Muscle layer of duodenum (tissue), 2 donors: ENCODE data around the gene ZDHHC22.

ENCODE experiments used
- H3K27ac ChIP-seq: one replicate; pipeline ENCODE4 v1.7.0; 2013; ENCODE audit warnings: mild to moderate bottlenecking, low read length
- H3K27me3 ChIP-seq: one replicate; pipeline ENCODE4 v1.7.0; 2013; ENCODE audit warnings: low read depth, mild to moderate bottlenecking, control low read depth, low read length
- H3K36me3 ChIP-seq, 2 donors: one replicate each; pipeline ENCODE4 v1.7.0; 2013; ENCODE audit warnings: low read length in 2 of 2, control low read depth in 1 of 2, mild to moderate bottlenecking in 1 of 2; ENCODE audit not compliant: insufficient read depth in 2 of 2, control insufficient read depth in 1 of 2
- H3K4me1 ChIP-seq, 2 donors: one replicate each; pipeline ENCODE4 v1.7.0; 2013; ENCODE audit warnings: low read length in 2 of 2, mild to moderate bottlenecking in 2 of 2, control low read depth in 1 of 2, moderate library complexity in 1 of 2; ENCODE audit not compliant: insufficient read depth in 2 of 2, control insufficient read depth in 1 of 2
- H3K4me3 ChIP-seq, 2 donors: one replicate each; pipeline ENCODE4 v1.7.0; 2013; ENCODE audit warnings: low read length in 2 of 2, low read depth in 1 of 2, mild to moderate bottlenecking in 1 of 2
- H3K9me3 ChIP-seq, 2 donors: one replicate each; pipeline ENCODE4 v1.7.0; 2013; ENCODE audit warnings: low read length in 2 of 2, control low read depth in 1 of 2, mild to moderate bottlenecking in 1 of 2; ENCODE audit not compliant: control insufficient read depth in 1 of 2
- donor health status: healthy.

ZDHHC22 gene

DNA sequence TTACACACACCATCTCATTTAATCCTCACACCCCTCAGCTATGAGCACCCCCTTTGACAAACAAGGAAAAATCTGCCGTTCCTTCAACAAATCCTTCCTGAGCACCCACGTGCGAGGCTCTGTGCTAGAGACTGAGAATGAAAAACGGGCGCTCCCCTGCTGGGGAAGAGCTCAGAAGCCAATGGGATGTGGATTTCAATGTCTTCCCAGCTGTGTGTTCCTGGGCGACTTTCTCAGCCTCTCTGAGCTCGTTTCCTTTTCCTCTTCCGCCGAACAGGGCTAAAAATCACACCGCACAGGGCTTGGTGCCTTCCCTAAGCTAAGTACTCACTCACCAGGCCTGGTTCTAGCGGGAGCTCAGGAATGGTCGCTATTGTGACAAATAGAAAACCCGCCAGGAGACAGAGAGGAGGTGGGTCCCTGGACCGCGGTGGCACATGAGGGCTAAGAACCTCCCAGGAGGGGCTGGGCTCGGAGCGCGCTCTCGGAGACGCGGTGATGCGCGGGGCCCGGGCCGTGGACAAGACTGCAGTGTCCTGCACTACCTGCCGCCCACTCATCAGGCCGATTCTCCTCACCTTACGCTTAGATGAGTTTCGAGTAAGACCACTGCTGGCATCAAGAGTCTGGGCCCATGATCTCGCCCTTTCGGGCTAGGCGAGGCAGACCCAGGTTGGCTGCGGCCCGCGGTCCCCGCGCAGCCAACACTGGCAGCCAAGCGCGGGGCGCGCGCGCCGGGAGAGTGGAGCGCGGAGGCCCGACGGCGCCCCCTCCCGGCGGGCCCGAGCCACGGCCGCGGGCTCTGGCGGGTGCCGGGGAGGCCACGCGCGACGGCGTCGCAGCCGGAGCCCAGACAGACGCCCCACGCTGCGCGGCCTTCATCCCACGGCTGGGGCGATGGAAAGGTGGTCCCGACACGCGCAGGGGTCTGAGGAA is 17.0 kb downstream of the ZDHHC22 start:
- Histone ChIP-seq H3K4me3 (peak overlapping the region; percentile 63), H3K9me3 (no peaks in the 10 kb centered on the region), H3K36me3 (no peaks in the 10 kb centered on the region), H3K27me3 (peaks cover 15% of the 10 kb centered on the region), H3K4me1 (peaks cover 25 to 38% of the 10 kb centered on the region in 2 donors), H3K27ac (no peak overlapping the region)

DNA sequence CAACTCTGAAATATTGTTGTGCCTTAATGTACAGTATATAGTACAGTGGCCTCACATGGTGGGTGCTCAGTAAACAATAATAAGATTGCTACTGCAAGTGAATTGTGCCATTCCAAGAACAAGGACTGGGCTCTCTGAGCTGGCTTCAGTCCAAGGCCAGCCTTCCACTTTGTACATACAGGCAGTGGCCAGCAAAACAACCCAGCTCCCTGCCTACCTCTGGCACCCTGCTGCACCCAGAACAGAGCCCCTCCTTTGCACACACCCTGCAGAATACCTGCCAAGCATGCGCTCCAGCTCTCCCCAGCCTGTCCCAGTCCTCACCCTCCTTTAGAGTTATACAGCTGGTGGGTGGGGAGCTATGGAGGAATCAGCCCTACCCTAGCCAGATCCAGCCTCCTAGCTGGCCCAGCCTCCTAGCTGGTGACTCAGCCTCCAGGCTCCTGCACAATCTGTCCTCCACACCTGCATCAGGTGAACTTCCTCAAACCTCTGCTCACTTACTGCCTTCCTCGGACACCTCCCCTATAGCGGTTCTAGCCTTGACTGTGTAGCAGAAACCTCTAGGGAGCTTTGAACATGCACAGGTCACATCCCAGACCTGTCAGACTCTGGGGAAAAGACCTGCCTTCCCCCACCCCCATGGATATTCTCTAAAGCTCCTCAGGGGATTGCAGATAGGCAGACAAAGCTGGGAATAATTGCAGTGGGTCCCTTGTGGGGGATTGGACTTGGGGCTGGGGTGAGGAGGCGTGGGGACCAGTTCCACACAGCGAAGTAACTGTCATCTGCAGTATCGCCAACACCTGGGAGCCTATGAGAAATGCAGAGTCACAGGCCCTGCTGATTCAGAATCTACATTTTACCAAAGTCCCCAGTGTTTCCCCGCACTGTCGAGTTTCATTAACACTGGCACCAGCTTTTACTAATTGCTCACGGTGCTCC is 17.9 kb downstream of the ZDHHC22 start:
- Histone ChIP-seq H3K27me3 (peaks cover 15% of the 10 kb centered on the region), H3K4me1 (peaks cover 25 to 38% of the 10 kb centered on the region in 2 donors), H3K9me3 (no peaks in the 10 kb centered on the region), H3K4me3 (no peak overlapping the region), H3K36me3 (no peaks in the 10 kb centered on the region), H3K27ac (no peak overlapping the region)

DNA sequence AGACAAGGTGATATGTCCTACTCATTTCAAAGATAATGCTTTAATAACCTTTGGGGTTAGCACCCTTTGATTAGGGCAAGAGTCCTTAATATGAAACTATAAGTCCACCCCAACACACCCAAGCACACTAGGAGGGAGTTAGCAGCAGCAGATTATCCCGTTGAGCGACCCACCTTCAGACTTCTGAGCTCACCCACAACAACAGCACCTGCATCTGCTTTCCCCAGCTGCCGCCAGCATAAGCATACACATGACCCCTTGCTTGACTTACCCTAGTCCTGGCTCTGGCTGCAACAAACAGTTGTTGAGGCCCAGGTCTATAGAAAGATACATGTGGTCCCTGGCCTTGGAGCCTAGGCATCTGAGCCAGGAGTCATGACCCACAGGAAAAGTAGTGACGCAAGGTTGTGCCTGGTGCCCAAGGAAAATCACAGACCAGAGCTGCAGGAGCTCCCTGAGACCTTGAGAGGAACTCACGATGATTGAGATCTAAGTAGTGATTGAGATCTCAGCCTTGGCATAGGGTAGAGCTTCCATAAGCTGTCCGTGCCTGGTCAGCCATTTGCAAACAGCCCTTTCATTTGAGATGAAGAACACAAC is 19.0 kb downstream of the ZDHHC22 start:
- H3K9me3 ChIP-seq, result no peaks in the 10 kb centered on the region
- H3K4me1 ChIP-seq, result peaks cover 25 to 38% of the 10 kb centered on the region in 2 donors
- peaks cover 15% of the 10 kb centered on the region for H3K27me3 ChIP-seq
- H3K36me3 ChIP-seq, result no peaks in the 10 kb centered on the region
- H3K27ac ChIP-seq, result peak overlapping the region; percentile 67
- no peak overlapping the region for H3K4me3 ChIP-seq

GRCh38 chr14:77120771-77121743 is 20.5 kb downstream of the ZDHHC22 start:
- H3K36me3 ChIP-seq, result no peaks in the 10 kb centered on the region
- H3K4me3 ChIP-seq, result peak overlapping the region in 1 of 2 donors; percentile 7
- peak overlapping the region; percentile 20 for H3K27ac ChIP-seq
- peaks cover 9% of the 10 kb centered on the region for H3K27me3 ChIP-seq
- H3K4me1 ChIP-seq, result peaks cover 25 to 38% of the 10 kb centered on the region in 2 donors
- H3K9me3 ChIP-seq, result no peaks in the 10 kb centered on the region

- Histone ChIP-seq H3K9me3 (no peaks in the 10 kb centered on the region), H3K27ac (no peak overlapping the region), H3K4me3 (no peak overlapping the region), H3K36me3 (peaks cover 5% of the 10 kb centered on the region in 2 donors), H3K27me3 (no peaks in the 10 kb centered on the region), H3K4me1 (peaks cover 25 to 31% of the 10 kb centered on the region in 2 donors)
Measured at GRCh38 chr14:77119851-77120250, 21.7 kb downstream of the ZDHHC22 start.

GRCh38 chr14:77116172-77116817 is 25.3 kb downstream of the ZDHHC22 start:
- Histone ChIP-seq H3K36me3 (peaks cover 23 to 34% of the 10 kb centered on the region in 2 donors), H3K4me3 (no peak overlapping the region), H3K4me1 (peaks cover 4 to 17% of the 10 kb centered on the region in 2 donors), H3K27ac (no peak overlapping the region), H3K9me3 (no peaks in the 10 kb centered on the region), H3K27me3 (no peaks in the 10 kb centered on the region)

DNA sequence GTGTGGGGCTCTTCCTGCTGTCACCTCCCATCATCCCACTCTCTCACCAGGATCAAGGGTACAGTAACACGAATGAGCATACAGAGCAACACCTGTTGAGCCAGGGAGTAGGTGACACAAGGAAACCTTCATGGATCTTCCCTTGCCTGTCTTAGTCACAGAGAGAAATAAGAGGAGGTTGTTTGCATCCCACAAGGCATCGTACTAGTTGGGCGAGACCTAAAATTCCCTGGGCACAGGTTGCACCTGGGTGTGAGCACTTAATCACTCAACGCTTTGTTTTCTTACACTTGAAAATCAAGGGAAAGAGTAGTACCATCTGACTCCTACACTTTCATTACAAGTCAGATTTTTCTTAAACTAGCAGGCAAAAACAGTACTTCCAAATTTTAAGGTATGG is 27.0 kb downstream of the ZDHHC22 start:
- H3K4me3 ChIP-seq, result no peak overlapping the region
- H3K9me3 ChIP-seq, result no peaks in the 10 kb centered on the region
- no peaks in the 10 kb centered on the region for H3K27me3 ChIP-seq
- peaks cover 28 to 42% of the 10 kb centered on the region in 2 donors for H3K36me3 ChIP-seq
- no peak overlapping the region for H3K27ac ChIP-seq
- H3K4me1 ChIP-seq, result peaks cover 4 to 23% of the 10 kb centered on the region in 2 donors

GRCh38 chr14:77113644-77114043 is 27.9 kb downstream of the ZDHHC22 start:
- no peak overlapping the region for H3K27ac ChIP-seq
- H3K4me1 ChIP-seq, result peaks cover 4 to 24% of the 10 kb centered on the region in 2 donors
- no peak overlapping the region for H3K4me3 ChIP-seq
- H3K9me3 ChIP-seq, result no peaks in the 10 kb centered on the region
- no peaks in the 10 kb centered on the region for H3K27me3 ChIP-seq
- peaks cover 28 to 44% of the 10 kb centered on the region in 2 donors for H3K36me3 ChIP-seq

DNA sequence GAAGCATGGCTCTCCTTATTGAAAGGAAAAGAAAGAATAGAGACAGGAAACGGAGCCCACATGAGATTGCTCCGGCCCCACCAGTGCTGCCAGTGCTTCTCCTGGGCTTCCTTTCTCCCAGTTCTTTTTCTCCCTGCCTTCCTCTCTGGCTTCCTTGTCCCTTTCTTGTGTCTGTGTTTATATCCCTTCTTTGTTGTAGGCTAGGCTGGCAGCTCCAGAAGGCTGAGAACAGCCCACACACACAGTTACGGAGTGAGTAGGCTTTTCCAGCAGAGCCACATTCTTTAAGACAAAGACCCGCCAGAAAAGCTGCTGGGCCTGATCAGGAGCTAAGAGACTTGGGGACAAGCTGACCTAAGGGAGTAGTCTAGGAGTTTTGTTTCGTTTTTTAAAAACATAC is 30.6 kb downstream of the ZDHHC22 start:
- Histone ChIP-seq H3K9me3 (no peaks in the 10 kb centered on the region), H3K4me1 (peaks cover 4 to 34% of the 10 kb centered on the region in 2 donors), H3K27me3 (no peaks in the 10 kb centered on the region), H3K4me3 (no peak overlapping the region), H3K27ac (peak overlapping the region; percentile 74), H3K36me3 (peaks cover 32 to 51% of the 10 kb centered on the region in 2 donors)

GRCh38 chr14:77110286-77110685 is 31.3 kb downstream of the ZDHHC22 start:
- Histone ChIP-seq H3K36me3 (peaks cover 31 to 53% of the 10 kb centered on the region in 2 donors), H3K27me3 (no peaks in the 10 kb centered on the region), H3K4me1 (peaks cover 4 to 40% of the 10 kb centered on the region in 2 donors), H3K4me3 (no peak overlapping the region), H3K9me3 (no peaks in the 10 kb centered on the region), H3K27ac (peak overlapping the region; percentile 74)
